T-helper 17 cell (primary cell): ENCODE results near the gene MINDY3. TPM values are rescaled to one million over a fixed set of nuclear protein-coding genes. Genes with fewer than 3 reads are reported as not detected.
A peak's percentile ranks its signal among the peaks of the same experiment; 100 is the strongest.

Experiments used
- ATAC-seq: fragments of 150-1000 bp; cut with Tn5 transposase; 2 replicates; pipeline ENCODE4 v1.10.0; 2021; ENCODE audit warnings: mild to moderate bottlenecking, moderate library complexity
- DNase-seq, 3 donors: peaks; one replicate each; pipeline versions ENCODE4 v3.0.0 to v3.0.0-alpha.2; 2020 to 2021
- H3K9me3 ChIP-seq: one replicate; pipeline ENCODE4 v1.7.0; 2013; ENCODE audit warnings: low read length, mild to moderate bottlenecking; ENCODE audit not compliant: control insufficient read depth, poor library complexity, severe bottlenecking
- H3K27ac Mint-ChIP-seq: one replicate; pipeline ENCODE4 v1.8.0; 2022; ENCODE audit warnings: mild to moderate bottlenecking, moderate library complexity, mixed read lengths
- H3K27me3 Mint-ChIP-seq: one replicate; pipeline ENCODE4 v1.8.0; 2022; ENCODE audit warnings: mixed read lengths
- H3K36me3 Mint-ChIP-seq: one replicate; pipeline ENCODE4 v1.8.0; 2022; ENCODE audit warnings: low read depth, mixed read lengths
- H3K4me1 Mint-ChIP-seq: one replicate; pipeline ENCODE4 v1.8.0; 2022; ENCODE audit warnings: mild to moderate bottlenecking, mixed read lengths
- H3K4me3 Mint-ChIP-seq: one replicate; pipeline ENCODE4 v1.8.0; 2022; ENCODE audit warnings: mild to moderate bottlenecking, moderate library complexity, mixed read lengths
- total RNA-seq, 4 donors: library from RNA in 2 of 4; stranded (reverse) in 2 of 4; gene quantifications; one replicate each; pipeline ENCODE4 v1.2.3 and lab custom pipeline; 2022 to 2026

Gene MINDY3
- total RNA-seq, 2 donors from 2014 or later = 22.2 to 34.1 TPM

GRCh38 chr10:15815242-15815885, 44.9 kb downstream of the MINDY3 start:
- ATAC-seq = no peak
- Mint-ChIP-seq H3K4me1 (peaks cover 21% of the 10 kb centered on the region), H3K27ac (peak overlapping the region; percentile 32), H3K36me3 (peaks cover 18% of the 10 kb centered on the region), H3K4me3 (no peak overlapping the region), H3K27me3 (no peaks in the 10 kb centered on the region)
- no peaks in the 10 kb centered on the region for H3K9me3 ChIP-seq
- no peak for DNase-seq

GRCh38 chr10:15814565-15814964, 45.7 kb downstream of the MINDY3 start:
- H3K27me3 Mint-ChIP-seq = no peaks in the 10 kb centered on the region
- DNase-seq (no peak), ATAC-seq (no peak)
- peaks cover 16% of the 10 kb centered on the region for H3K36me3 Mint-ChIP-seq
- H3K4me3 Mint-ChIP-seq = no peak overlapping the region
- H3K4me1 Mint-ChIP-seq = peaks cover 20% of the 10 kb centered on the region
- no peak overlapping the region for H3K27ac Mint-ChIP-seq
- H3K9me3 ChIP-seq = no peaks in the 10 kb centered on the region

- peaks cover 14% of the 10 kb centered on the region for H3K36me3 Mint-ChIP-seq
- DNase-seq (no peak), ATAC-seq (no peak)
- no peaks in the 10 kb centered on the region for H3K27me3 Mint-ChIP-seq
- H3K4me1 Mint-ChIP-seq = peaks cover 17% of the 10 kb centered on the region
- no peak overlapping the region for H3K27ac Mint-ChIP-seq
- H3K9me3 ChIP-seq = no peaks in the 10 kb centered on the region
- H3K4me3 Mint-ChIP-seq = no peak overlapping the region
These were observed 46.9 kb downstream of the MINDY3 start for GRCh38 chr10:15813415-15813814.

- Mint-ChIP-seq H3K4me1 (peaks cover 13% of the 10 kb centered on the region), H3K27ac (no peak overlapping the region), H3K27me3 (no peaks in the 10 kb centered on the region), H3K4me3 (no peak overlapping the region), H3K36me3 (peaks cover 12% of the 10 kb centered on the region)
- H3K9me3 ChIP-seq = no peaks in the 10 kb centered on the region
- ATAC-seq (no peak), DNase-seq (no peak)
These were observed 50.9 kb downstream of the MINDY3 start for GRCh38 chr10:15809450-15809849.

- ATAC-seq = no peak
- no peaks in the 10 kb centered on the region for H3K27me3 Mint-ChIP-seq
- no peak overlapping the region for H3K27ac Mint-ChIP-seq
- DNase-seq = no peak
- H3K4me1 Mint-ChIP-seq = peaks cover 13% of the 10 kb centered on the region
- H3K4me3 Mint-ChIP-seq = no peak overlapping the region
- peaks cover 12% of the 10 kb centered on the region for H3K36me3 Mint-ChIP-seq
- no peaks in the 10 kb centered on the region for H3K9me3 ChIP-seq
These were observed 52.0 kb downstream of the MINDY3 start for GRCh38 chr10:15808204-15808797.

- H3K9me3 ChIP-seq = no peaks in the 10 kb centered on the region
- Mint-ChIP-seq H3K27ac (no peak overlapping the region), H3K27me3 (no peaks in the 10 kb centered on the region), H3K36me3 (peaks cover 5% of the 10 kb centered on the region), H3K4me1 (peaks cover 5% of the 10 kb centered on the region), H3K4me3 (no peak overlapping the region)
- DNase-seq (no peak), ATAC-seq (no peak)
These were observed 54.8 kb downstream of the MINDY3 start for GRCh38 chr10:15805395-15806058.

- DNase-seq = no peak
- H3K27ac Mint-ChIP-seq = no peak overlapping the region
- ATAC-seq = no peak
- H3K9me3 ChIP-seq = no peaks in the 10 kb centered on the region
- H3K4me3 Mint-ChIP-seq = no peak overlapping the region
- H3K36me3 Mint-ChIP-seq = peaks cover 7% of the 10 kb centered on the region
- H3K27me3 Mint-ChIP-seq = no peaks in the 10 kb centered on the region
- peaks cover 9% of the 10 kb centered on the region for H3K4me1 Mint-ChIP-seq
These were observed 56.2 kb downstream of the MINDY3 start for GRCh38 chr10:15804109-15804508.

- H3K27ac Mint-ChIP-seq = no peak overlapping the region
- no peaks in the 10 kb centered on the region for H3K9me3 ChIP-seq
- peaks cover 13% of the 10 kb centered on the region for H3K4me1 Mint-ChIP-seq
- H3K4me3 Mint-ChIP-seq = no peak overlapping the region
- H3K36me3 Mint-ChIP-seq = peaks cover 7% of the 10 kb centered on the region
- no peaks in the 10 kb centered on the region for H3K27me3 Mint-ChIP-seq
- ATAC-seq (no peak), DNase-seq (no peak)
These were observed 57.8 kb downstream of the MINDY3 start for GRCh38 chr10:15802375-15802949.

- Mint-ChIP-seq H3K4me3 (no peak overlapping the region), H3K36me3 (peaks cover 4% of the 10 kb centered on the region), H3K4me1 (peaks cover 12% of the 10 kb centered on the region), H3K27me3 (no peaks in the 10 kb centered on the region), H3K27ac (no peak overlapping the region)
- ATAC-seq = no peak
- DNase-seq = no peak
- no peaks in the 10 kb centered on the region for H3K9me3 ChIP-seq
These were observed 58.7 kb downstream of the MINDY3 start for GRCh38 chr10:15801641-15802040.

GRCh38 chr10:15801147-15801546, 59.2 kb downstream of the MINDY3 start:
- peaks cover 12% of the 10 kb centered on the region for H3K4me1 Mint-ChIP-seq
- no peak overlapping the region for H3K27ac Mint-ChIP-seq
- H3K36me3 Mint-ChIP-seq = peaks cover 4% of the 10 kb centered on the region

GRCh38 chr10:15797346-15797745, 63.0 kb downstream of the MINDY3 start:
- ATAC-seq = no peak
- no peak overlapping the region for H3K4me3 Mint-ChIP-seq
- H3K27ac Mint-ChIP-seq = peak overlapping the region; percentile 6
- DNase-seq = no peak
- no peaks in the 10 kb centered on the region for H3K27me3 Mint-ChIP-seq
- H3K4me1 Mint-ChIP-seq = peaks cover 10% of the 10 kb centered on the region
- no peaks in the 10 kb centered on the region for H3K9me3 ChIP-seq
- peaks cover 10% of the 10 kb centered on the region for H3K36me3 Mint-ChIP-seq

More at GRCh38 chr10:15801147-15801546, 59.2 kb downstream of the MINDY3 start:
- H3K9me3 ChIP-seq = no peaks in the 10 kb centered on the region
- ATAC-seq (no peak), DNase-seq (no peak)
- Mint-ChIP-seq H3K4me3 (no peak overlapping the region), H3K27me3 (no peaks in the 10 kb centered on the region)

GRCh38 chr10:15796762-15797161, 63.5 kb downstream of the MINDY3 start:
- H3K4me1 Mint-ChIP-seq = peaks cover 10% of the 10 kb centered on the region
- no peak overlapping the region for H3K4me3 Mint-ChIP-seq
- DNase-seq (no peak), ATAC-seq (no peak)
- no peaks in the 10 kb centered on the region for H3K27me3 Mint-ChIP-seq
- H3K36me3 Mint-ChIP-seq = peaks cover 10% of the 10 kb centered on the region
- no peaks in the 10 kb centered on the region for H3K9me3 ChIP-seq
- H3K27ac Mint-ChIP-seq = no peak overlapping the region

- no peak for ATAC-seq
- peaks cover 15% of the 10 kb centered on the region for H3K36me3 Mint-ChIP-seq
These were observed 64.1 kb downstream of the MINDY3 start for GRCh38 chr10:15796098-15796759.

More at GRCh38 chr10:15796098-15796759, 64.1 kb downstream of the MINDY3 start:
- H3K4me1 Mint-ChIP-seq = peaks cover 10% of the 10 kb centered on the region
- H3K27me3 Mint-ChIP-seq = no peaks in the 10 kb centered on the region
- H3K9me3 ChIP-seq = no peaks in the 10 kb centered on the region
- H3K4me3 Mint-ChIP-seq = no peak overlapping the region
- H3K27ac Mint-ChIP-seq = no peak overlapping the region
- no peak for DNase-seq
